Lung microvascular endothelial cell (primary cell): ENCODE results near the gene CWH43. TPM values are rescaled to one million over a fixed set of nuclear protein-coding genes. Genes with fewer than 3 reads are reported as not detected.
"Not testable (repeated sequence)": the region's sequence is repeated elsewhere in the genome, so short reads cannot be mapped to it uniquely, and the experiment has no call there.

ENCODE experiments used
- DNase-seq, 2 donors: peaks; one replicate each; pipeline versions ENCODE4 v3.0.0 to v3.0.0-alpha.2; 2010; ENCODE audit warnings: low read depth in 2 of 2
- total RNA-seq: library from RNA; depleted of rRNA; stranded (reverse); fragments of >200 nt; gene quantifications from 2 replicates; pipeline ENCODE4 v1.2.1, GENCODE V29; 2014

CWH43 gene
- not detected in 2 replicates for total RNA-seq

GRCh38 chr4:48985976-48986653, at the start of gene CWH43:
CWH43 (plus strand) TSS chr4:48986275; CDS start chr4:48986430, 155 bp downstream.
- DNase-seq: no peak

GRCh38 chr4:48937033-48937432, 49.0 kb upstream of the CWH43 start:
- DNase-seq: no peak

GRCh38 chr4:48938831-48939230, 47.2 kb upstream of the CWH43 start:
- no peak for DNase-seq

GRCh38 chr4:48939785-48940184, 46.3 kb upstream of the CWH43 start:
- DNase-seq: peak; percentile 91

GRCh38 chr4:48943387-48943786, 42.7 kb upstream of the CWH43 start:
- peak in 1 of 2 donors; percentile 10 for DNase-seq

- peak in 1 of 2 donors; percentile 36 for DNase-seq
Observed at GRCh38 chr4:48944252-48944651, 41.8 kb upstream of the CWH43 start.

- DNase-seq: peak in 1 of 2 donors; percentile 6
Observed at GRCh38 chr4:48944756-48945241, 41.3 kb upstream of the CWH43 start.

- no peak for DNase-seq
Observed at GRCh38 chr4:48945981-48946380, 40.1 kb upstream of the CWH43 start.

GRCh38 chr4:48947731-48948130, 38.3 kb upstream of the CWH43 start:
- no peak for DNase-seq

GRCh38 chr4:48949086-48949485, 37.0 kb upstream of the CWH43 start:
- DNase-seq: no peak

- DNase-seq: no peak
Observed at GRCh38 chr4:48949518-48950219, 36.4 kb upstream of the CWH43 start.

- no peak for DNase-seq
Observed at GRCh38 chr4:48954314-48954713, 31.8 kb upstream of the CWH43 start.

- DNase-seq: not testable (repeated sequence)
Observed at GRCh38 chr4:48957366-48957765, 28.7 kb upstream of the CWH43 start.

GRCh38 chr4:48958582-48958981, 27.5 kb upstream of the CWH43 start:
- no peak for DNase-seq

- no peak for DNase-seq
Observed at GRCh38 chr4:48960988-48961635, 25.0 kb upstream of the CWH43 start.

GRCh38 chr4:48962636-48963035, 23.4 kb upstream of the CWH43 start:
- no peak for DNase-seq

- peak; percentile 90 to 92 for DNase-seq
Observed at GRCh38 chr4:48963042-48963679, 22.9 kb upstream of the CWH43 start.

GRCh38 chr4:48967101-48967500, 19.0 kb upstream of the CWH43 start:
- DNase-seq: no peak

GRCh38 chr4:48967631-48968030, 18.4 kb upstream of the CWH43 start:
- no peak for DNase-seq

GRCh38 chr4:48968814-48969213, 17.3 kb upstream of the CWH43 start:
- no peak for DNase-seq

GRCh38 chr4:48970471-48970921, 15.6 kb upstream of the CWH43 start:
- peak in 1 of 2 donors; percentile 14 for DNase-seq
